Lower leg skin (tissue), 4 donors: ENCODE results near the gene TSSK6. TPM values are rescaled to one million over a fixed set of nuclear protein-coding genes. Genes with fewer than 3 reads are reported as not detected.

ENCODE experiments used
- DNase-seq, 2 donors: peaks; one replicate each; pipeline ENCODE4 v3.0.0-alpha.2; 2019; ENCODE audit warnings: low spot score in 2 of 2
- H3K4me3 ChIP-seq: fragments of 200-600 bp; sonication (generic); 2 replicates; pipeline ENCODE4 v1.5.1; 2017; ENCODE audit warnings: mild to moderate bottlenecking, low read depth; ENCODE audit not compliant: poor library complexity, severe bottlenecking
- CTCF ChIP-seq, 3 donors: fragments of 450-650 bp; IDR thresholded peaks; one replicate each; pipeline ENCODE4 v1.5.1; 2016; ENCODE audit warnings: antibody characterized with exemption in 3 of 3, mild to moderate bottlenecking in 3 of 3, moderate library complexity in 2 of 3
- POLR2A ChIP-seq, 2 donors: fragments of 450-650 bp; IDR thresholded peaks; one replicate each; pipeline ENCODE4 v1.6.1; 2016 to 2017; ENCODE audit warnings: antibody characterized with exemption in 2 of 2, mild to moderate bottlenecking in 1 of 2, moderate library complexity in 1 of 2
- WGBS, 2 donors: methylation state at CpG; one replicate each; pipeline ENCODE4 v1.1.5; 2018; 5-methylcytosine and 5-hydroxymethylcytosine counted together
- intact Hi-C: fragments of 100-400 bp; cut with DNase I; formaldehyde crosslinking; loops from one replicate; pipeline ENCODE4 v1.15.0; 2023; ENCODE audit warnings: low total_unique reads
- total RNA-seq, 4 donors: library from RNA; depleted of rRNA; stranded (reverse); fragments of >200 nt; gene quantifications; one replicate each; pipeline ENCODE4 v1.1.0, GENCODE V29; 2016

Gene TSSK6
- total RNA-seq, 4 donors from 2014 or later = 4.0 to 8.9 (median 6.7) TPM

DNA sequence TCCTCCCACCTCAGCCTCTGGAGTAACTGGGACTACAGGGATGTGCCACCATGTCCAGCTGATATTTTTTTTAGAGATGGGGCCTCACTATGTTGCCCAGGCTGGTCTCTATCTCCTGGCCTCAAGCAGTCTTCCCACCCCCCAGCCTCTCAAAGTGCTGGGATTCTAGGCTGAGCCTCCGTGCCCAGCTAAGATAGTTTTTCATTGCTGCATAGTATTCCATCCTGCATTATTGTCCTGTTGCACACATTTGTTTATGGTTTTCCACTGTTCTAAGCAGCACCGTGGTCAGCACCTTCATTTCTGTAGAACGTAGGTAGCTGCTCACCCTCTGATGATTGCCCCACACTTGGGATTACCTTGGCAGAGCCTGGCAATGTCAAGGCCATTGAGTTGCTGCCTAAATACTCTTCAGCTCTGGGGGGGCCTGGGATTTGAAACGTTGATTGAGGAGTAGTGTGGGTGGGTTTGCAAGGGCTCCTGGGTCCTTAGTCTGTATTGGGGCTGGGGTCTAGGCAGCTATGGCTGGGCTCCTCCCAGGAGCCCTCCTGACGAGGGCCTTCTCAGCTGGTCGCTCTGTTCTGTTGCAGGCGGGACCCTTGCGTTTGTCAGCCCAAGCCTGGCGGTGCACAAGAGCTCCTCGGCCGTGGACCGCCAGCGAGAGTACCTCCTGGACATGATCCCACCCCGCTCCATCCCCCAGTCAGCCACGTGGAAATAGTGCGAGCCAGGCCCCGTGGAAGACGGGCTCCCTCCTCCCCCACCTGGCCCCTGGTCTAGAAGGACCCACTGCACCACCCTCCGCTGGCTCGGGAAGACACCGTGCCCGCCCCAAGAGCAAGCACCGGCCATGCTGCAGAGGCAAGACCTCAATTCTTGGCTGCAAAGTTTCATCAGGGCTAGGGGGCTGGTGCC, 10.3 kb downstream of the TSSK6 start:
- 89 to 91% methylated on average over 14 to 23 of the region's 23 CpGs for WGBS, 2 donors
- intact Hi-C loops = no loop called here
- TF ChIP-seq POLR2A (IDR thresholded peaks at IDR 0.05) (no peak), CTCF (IDR thresholded peaks at IDR 0.05) (no peak)
- DNase-seq = no peak
- no peak overlapping the region for H3K4me3 ChIP-seq

GRCh38 chr19:19502808-19503602, 12.3 kb downstream of the TSSK6 start:
- no peak overlapping the region for H3K4me3 ChIP-seq
- WGBS, 2 donors = 85 to 91% methylated on average over 18 of the region's 18 CpGs
- no peak for DNase-seq
- TF ChIP-seq POLR2A (IDR thresholded peaks at IDR 0.05) = no peak
- no peak for TF ChIP-seq CTCF (IDR thresholded peaks at IDR 0.05)
- intact Hi-C loops = no loop called here

GRCh38 chr19:19502281-19502680, 13.1 kb downstream of the TSSK6 start:
- 92 to 95% methylated on average over 19 of the region's 19 CpGs for WGBS, 2 donors
- no peak overlapping the region for H3K4me3 ChIP-seq
- TF ChIP-seq POLR2A (IDR thresholded peaks at IDR 0.05) = no peak
- TF ChIP-seq CTCF (IDR thresholded peaks at IDR 0.05) = no peak
- intact Hi-C loops = no loop called here
- no peak for DNase-seq

DNA sequence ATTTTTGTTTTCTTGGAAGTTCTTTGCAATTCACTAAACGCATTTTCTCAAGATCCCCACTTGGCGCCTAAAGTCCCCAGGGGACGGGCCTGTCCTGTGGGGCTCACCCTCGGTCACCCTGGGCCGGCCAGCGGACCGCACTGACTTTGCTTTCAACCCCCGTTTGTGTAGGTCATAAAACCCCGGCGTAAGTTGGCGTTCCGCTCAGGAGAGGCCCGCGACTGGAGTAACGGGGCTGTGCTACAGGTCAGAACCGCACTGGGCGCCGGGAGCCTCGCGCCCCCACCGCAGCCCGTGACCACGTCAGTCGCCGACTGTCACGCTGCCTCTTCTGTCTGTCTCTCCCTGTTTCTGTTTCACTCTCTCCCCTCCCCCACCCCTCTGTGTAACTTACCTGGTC, 13.6 kb downstream of the TSSK6 start:
- intact Hi-C loops = no loop called here
- DNase-seq = no peak
- no peak overlapping the region for H3K4me3 ChIP-seq
- TF ChIP-seq POLR2A (IDR thresholded peaks at IDR 0.05) (no peak), CTCF (IDR thresholded peaks at IDR 0.05) (no peak)
- 92% methylated on average over 26 of the region's 26 CpGs for WGBS, 2 donors

DNA sequence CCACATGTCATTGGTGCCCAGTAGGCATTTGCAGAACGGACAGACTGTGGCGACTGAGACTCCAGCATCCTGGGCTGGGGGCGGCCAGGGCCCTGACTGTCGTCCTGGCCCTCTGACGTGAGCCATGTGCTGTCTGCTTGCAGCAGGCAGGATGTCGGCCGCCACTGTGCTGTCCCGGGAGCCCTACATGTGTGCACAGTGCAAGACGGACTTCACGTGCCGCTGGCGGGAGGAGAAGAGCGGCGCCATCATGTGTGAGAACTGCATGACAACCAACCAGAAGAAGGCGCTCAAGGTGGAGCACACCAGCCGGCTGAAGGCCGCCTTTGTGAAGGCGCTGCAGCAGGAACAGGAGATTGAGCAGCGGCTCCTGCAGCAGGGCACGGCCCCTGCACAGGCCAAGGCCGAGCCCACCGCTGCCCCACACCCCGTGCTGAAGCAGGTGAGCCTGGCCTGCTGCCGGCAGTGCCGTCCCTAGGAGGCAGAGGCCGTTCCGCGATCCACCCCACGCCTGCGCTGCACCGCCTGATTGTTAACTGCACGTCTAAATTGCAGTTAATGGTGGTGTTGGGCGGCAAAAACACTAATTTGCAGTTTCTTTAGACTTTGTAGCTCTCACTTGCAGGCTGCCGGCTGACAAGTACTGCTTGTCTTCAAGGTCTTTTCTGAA, 14.2 kb downstream of the TSSK6 start:
- 87 to 89% methylated on average over 28 to 32 of the region's 34 CpGs for WGBS, 2 donors
- H3K4me3 ChIP-seq = no peak overlapping the region
- TF ChIP-seq CTCF (IDR thresholded peaks at IDR 0.05) (no peak), POLR2A (IDR thresholded peaks at IDR 0.05) (no peak)
- DNase-seq = no peak
- intact Hi-C loops = no loop called here
